A549 (cell line): ENCODE measurements around the gene SLC4A4. TPM values are rescaled to one million over a fixed set of nuclear protein-coding genes. Genes with fewer than 3 reads are reported as not detected.

Experiments used
- ATAC-seq, 2 experiments: fragments of 200-7000 bp in 1 of 2; fragments of >200 bp in 1 of 2; cut with Nextera tagmentation in 1 of 2; cut with Tn5 transposase in 1 of 2; 3 replicates each; pipeline versions ENCODE4 v1.8.0 to v1.9.1; 2018 to 2020; ENCODE audit warnings: mild to moderate bottlenecking in 1 of 2, moderate library complexity in 1 of 2
- CTCF ChIA-PET: fragments of 300-600 bp; sonication (Branson Sonifier 250); formaldehyde crosslinking; extraction: SDS; loops from one replicate; lab custom pipeline; 2021; ENCODE audit warnings: antibody characterized with exemption, inconsistent platforms; lab: Yijun Ruan, JAX
- POLR2A ChIA-PET: fragments of 350-600 bp; formaldehyde crosslinking; extraction: SDS; loops from one replicate; lab custom pipeline; 2021; ENCODE audit warnings: antibody characterized with exemption, inconsistent platforms; lab: Yijun Ruan, JAX
- DNase-seq, 2 experiments: peaks; one replicate each; pipeline versions ENCODE4 v3.0.0 to v3.0.0-alpha.2; 2011 to 2016; ENCODE audit warnings: low read depth in 1 of 2, low spot score in 1 of 2
- FAIRE-seq: peaks from 2 replicates; lab custom pipeline; 2011; peaks lifted over from hg19 to GRCh38; lab: Jason Lieb, UNC
- H3K27ac ChIP-seq, 2 experiments: fragments of >200 bp; sonication (Bioruptor Twin); formaldehyde crosslinking; 3 replicates each; pipeline ENCODE4 v1.5.1; 2016 to 2017
- H3K4me1 ChIP-seq: fragments of >200 bp; sonication (Bioruptor Twin); formaldehyde crosslinking; 3 replicates; pipeline ENCODE4 v1.6.1; 2016
- H3K4me2 ChIP-seq: fragments of >200 bp; sonication (Bioruptor Twin); formaldehyde crosslinking; 3 replicates; pipeline ENCODE4 v1.6.1; 2016
- H3K4me3 ChIP-seq: fragments of >200 bp; sonication (Bioruptor Twin); formaldehyde crosslinking; 3 replicates; pipeline ENCODE4 v1.5.1; 2016
- H3K9me3 ChIP-seq: fragments of >200 bp; sonication (Bioruptor Twin); formaldehyde crosslinking; 3 replicates; pipeline ENCODE4 v1.6.1; 2016
- CBX8 ChIP-seq: fragments of 200-600 bp; sonication (generic); IDR thresholded peaks from 2 replicates; pipeline ENCODE4 v1.6.1; 2016
- CHD2 ChIP-seq: fragments of 150-350 bp; IDR thresholded peaks from 2 replicates; pipeline ENCODE4 v1.6.1; 2014; ENCODE audit warnings: low read length; ENCODE audit not compliant: partially characterized antibody
- EHF ChIP-seq: fragments of 250-450 bp; sonication (Bioruptor Pico); IDR thresholded peaks from 2 replicates; pipeline ENCODE4 v1.5.0; 2020; ENCODE audit warnings: mild to moderate bottlenecking
- EP300 ChIP-seq, 2 experiments: fragments of >200 bp; sonication (Bioruptor Twin); formaldehyde crosslinking; IDR thresholded peaks; 2 replicates in 1 of 2; 3 replicates in 1 of 2; pipeline ENCODE4 v1.6.1; 2016 to 2017
- ESRRA ChIP-seq: fragments of 150-350 bp; IDR thresholded peaks from 2 replicates; pipeline ENCODE4 v1.6.1; 2014; ENCODE audit warnings: mild to moderate bottlenecking, low read length, borderline replicate concordance
- FOSB ChIP-seq: fragments of 250-450 bp; sonication (Bioruptor Pico); IDR thresholded peaks from 2 replicates; pipeline ENCODE4 v1.5.0; 2020; ENCODE audit warnings: mild to moderate bottlenecking, moderate library complexity
- FOSL2 ChIP-seq, 2 experiments: fragments of 450-650 bp in 1 of 2; fragments of >200 bp in 1 of 2; sonication (Bioruptor Twin) in 1 of 2; formaldehyde crosslinking; IDR thresholded peaks; 2 replicates each; pipeline versions ENCODE4 v1.5.0 to v1.6.1; 2016 to 2020; ENCODE audit warnings: mild to moderate bottlenecking in 1 of 2, moderate library complexity in 1 of 2
- HDAC2 ChIP-seq: fragments of 200-600 bp; sonication (generic); IDR thresholded peaks from 2 replicates; pipeline ENCODE4 v1.6.1; 2016
- JUN ChIP-seq, 2 experiments: fragments of >200 bp; sonication (Bioruptor Twin); formaldehyde crosslinking; IDR thresholded peaks; 2 replicates in 1 of 2; 3 replicates in 1 of 2; pipeline ENCODE4 v1.6.1; 2016 to 2017
- JUNB ChIP-seq: fragments of >200 bp; sonication (Bioruptor Twin); formaldehyde crosslinking; IDR thresholded peaks from 2 replicates; pipeline ENCODE4 v1.6.1; 2016
- KDM5A ChIP-seq: fragments of 200-600 bp; sonication (generic); IDR thresholded peaks from 2 replicates; pipeline ENCODE4 v1.6.1; 2016; ENCODE audit warnings: antibody characterized with exemption, mild to moderate bottlenecking
- MAFK ChIP-seq: fragments of 450-650 bp; IDR thresholded peaks from 2 replicates; pipeline ENCODE4 v1.6.1; 2014; ENCODE audit not compliant: partially characterized antibody
- NFE2L2 ChIP-seq: fragments of 150-350 bp; conservative IDR thresholded peaks from 2 replicates; pipeline ENCODE4 v1.6.1; 2014; ENCODE audit warnings: low read length
- NPAS2 ChIP-seq: fragments of 250-450 bp; sonication (Bioruptor Pico); IDR thresholded peaks from 2 replicates; pipeline ENCODE4 v1.8.0; 2022; ENCODE audit warnings: mild to moderate bottlenecking, moderate library complexity, borderline replicate concordance
- POLR2A ChIP-seq: IDR thresholded peaks from 2 replicates; pipeline ENCODE4 v1.6.1; 2012; ENCODE audit warnings: mild to moderate bottlenecking, low read length
- RAD21 ChIP-seq, 2 experiments: fragments of >200 bp in 1 of 2; sonication (Bioruptor Twin) in 1 of 2; formaldehyde crosslinking in 1 of 2; IDR thresholded peaks in 1 of 2; conservative IDR thresholded peaks in 1 of 2; 2 replicates in 1 of 2; 3 replicates in 1 of 2; pipeline ENCODE4 v1.6.1; 2012 to 2018; ENCODE audit warnings: inconsistent platforms in 1 of 2
- RARB ChIP-seq: fragments of 250-450 bp; sonication (Bioruptor Pico); IDR thresholded peaks from 2 replicates; pipeline ENCODE4 v1.8.0; 2021; ENCODE audit warnings: mild to moderate bottlenecking, moderate library complexity
- ZC3H11A ChIP-seq: fragments of 450-650 bp; IDR thresholded peaks from 2 replicates; pipeline ENCODE4 v1.6.1; 2014; ENCODE audit warnings: antibody characterized with exemption, mild to moderate bottlenecking
- WGBS: methylation state at CpG from one replicate; pipeline ENCODE4 v1.1.6; 2017; ENCODE audit errors: missing lambda C conversion rate; 5-methylcytosine and 5-hydroxymethylcytosine counted together
- polyA plus RNA-seq, 4 experiments: library from polyadenylated mRNA; depleted of rRNA in 3 of 4; stranded (reverse); fragments of >200 nt; fragmentation: RNase III in 1 of 4; extraction: RNeasy Plus Mini Kit Qiagen cat#74134 plus additional on column Dnase treatment in 1 of 4; gene quantifications; 2 replicates in 3 of 4; 3 replicates in 1 of 4; pipeline ENCODE4 v1.2.3, GENCODE V29; 2011 to 2017
- TF ChIP-seq, protein P1 (sequence below): IDR thresholded peaks from 2 replicates; pipeline ENCODE4 v1.6.1; 2012
- TF ChIP-seq, protein P2 (sequence below): fragments of 450-650 bp; IDR thresholded peaks from 2 replicates; pipeline ENCODE4 v1.6.1; 2014; ENCODE audit warnings: antibody characterized with exemption
- TF ChIP-seq, protein P3 (sequence below): fragments of >200 bp; sonication (Bioruptor Twin); formaldehyde crosslinking; IDR thresholded peaks from 3 replicates; pipeline ENCODE4 v1.5.1; 2016
- TF ChIP-seq, protein P4 (sequence below): IDR thresholded peaks from 2 replicates; pipeline ENCODE4 v1.6.1; 2012; ENCODE audit warnings: low read depth, borderline replicate concordance
- TF ChIP-seq, protein P5 (sequence below): fragments of 250-450 bp; sonication (Bioruptor Pico); IDR thresholded peaks from 2 replicates; pipeline ENCODE4 v1.5.0; 2021; ENCODE audit warnings: mild to moderate bottlenecking, moderate library complexity, borderline replicate concordance

Gene SLC4A4
- polyA plus RNA-seq, 2 of the 4 experiments (the other 2 are of a cell fraction): 1.8 to 2.9 TPM

DNA sequence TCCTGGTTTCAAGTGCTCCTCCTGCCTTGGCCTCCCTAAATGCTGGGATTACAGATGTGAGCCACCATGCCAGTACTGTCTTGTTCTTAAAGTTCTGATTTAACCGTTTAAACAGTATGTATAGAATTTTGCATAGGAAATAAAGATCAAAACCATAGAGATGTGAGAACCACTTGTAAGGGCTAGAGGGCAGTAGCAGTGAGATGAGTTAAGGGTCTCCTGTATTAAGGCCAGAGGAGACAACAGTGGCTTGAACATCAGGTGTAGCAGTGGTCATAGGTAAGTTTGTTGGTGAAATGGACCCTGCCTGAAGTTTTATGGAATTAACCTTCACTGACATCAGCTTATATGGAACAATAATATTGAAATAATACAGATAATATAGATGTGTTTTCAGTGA, 155.7 kb downstream of the SLC4A4 start:
- ATAC-seq (no peak), FAIRE-seq (no peak), DNase-seq (peak in 1 of 2 experiments; percentile 4)
- H3K4me2 ChIP-seq: no peak overlapping the region
- WGBS: 50% methylated on average over 1 of the region's 1 CpG
- TF ChIP-seq CBX8: no peak
- TF ChIP-seq, protein P1, sequence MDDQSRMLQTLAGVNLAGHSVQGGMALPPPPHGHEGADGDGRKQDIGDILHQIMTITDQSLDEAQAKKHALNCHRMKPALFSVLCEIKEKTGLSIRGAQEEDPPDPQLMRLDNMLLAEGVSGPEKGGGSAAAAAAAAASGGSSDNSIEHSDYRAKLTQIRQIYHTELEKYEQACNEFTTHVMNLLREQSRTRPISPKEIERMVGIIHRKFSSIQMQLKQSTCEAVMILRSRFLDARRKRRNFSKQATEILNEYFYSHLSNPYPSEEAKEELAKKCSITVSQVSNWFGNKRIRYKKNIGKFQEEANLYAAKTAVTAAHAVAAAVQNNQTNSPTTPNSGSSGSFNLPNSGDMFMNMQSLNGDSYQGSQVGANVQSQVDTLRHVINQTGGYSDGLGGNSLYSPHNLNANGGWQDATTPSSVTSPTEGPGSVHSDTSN: no peak
- TF ChIP-seq POLR2A: no peak
- TF ChIP-seq, protein P2, sequence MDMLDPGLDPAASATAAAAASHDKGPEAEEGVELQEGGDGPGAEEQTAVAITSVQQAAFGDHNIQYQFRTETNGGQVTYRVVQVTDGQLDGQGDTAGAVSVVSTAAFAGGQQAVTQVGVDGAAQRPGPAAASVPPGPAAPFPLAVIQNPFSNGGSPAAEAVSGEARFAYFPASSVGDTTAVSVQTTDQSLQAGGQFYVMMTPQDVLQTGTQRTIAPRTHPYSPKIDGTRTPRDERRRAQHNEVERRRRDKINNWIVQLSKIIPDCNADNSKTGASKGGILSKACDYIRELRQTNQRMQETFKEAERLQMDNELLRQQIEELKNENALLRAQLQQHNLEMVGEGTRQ: no peak
- no peak for TF ChIP-seq RAD21 (conservative IDR thresholded peaks at IDR 0.05 in 1 of 2, IDR thresholded peaks at IDR 0.05 in 1 of 2)
- TF ChIP-seq RARB (CRISPR knock-in tag): no peak
- TF ChIP-seq ESRRA: no peak
- TF ChIP-seq, protein P3, sequence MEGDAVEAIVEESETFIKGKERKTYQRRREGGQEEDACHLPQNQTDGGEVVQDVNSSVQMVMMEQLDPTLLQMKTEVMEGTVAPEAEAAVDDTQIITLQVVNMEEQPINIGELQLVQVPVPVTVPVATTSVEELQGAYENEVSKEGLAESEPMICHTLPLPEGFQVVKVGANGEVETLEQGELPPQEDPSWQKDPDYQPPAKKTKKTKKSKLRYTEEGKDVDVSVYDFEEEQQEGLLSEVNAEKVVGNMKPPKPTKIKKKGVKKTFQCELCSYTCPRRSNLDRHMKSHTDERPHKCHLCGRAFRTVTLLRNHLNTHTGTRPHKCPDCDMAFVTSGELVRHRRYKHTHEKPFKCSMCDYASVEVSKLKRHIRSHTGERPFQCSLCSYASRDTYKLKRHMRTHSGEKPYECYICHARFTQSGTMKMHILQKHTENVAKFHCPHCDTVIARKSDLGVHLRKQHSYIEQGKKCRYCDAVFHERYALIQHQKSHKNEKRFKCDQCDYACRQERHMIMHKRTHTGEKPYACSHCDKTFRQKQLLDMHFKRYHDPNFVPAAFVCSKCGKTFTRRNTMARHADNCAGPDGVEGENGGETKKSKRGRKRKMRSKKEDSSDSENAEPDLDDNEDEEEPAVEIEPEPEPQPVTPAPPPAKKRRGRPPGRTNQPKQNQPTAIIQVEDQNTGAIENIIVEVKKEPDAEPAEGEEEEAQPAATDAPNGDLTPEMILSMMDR: no peak
- TF ChIP-seq FOSB: no peak
- no peak for TF ChIP-seq ZC3H11A
- TF ChIP-seq HDAC2: no peak
- no peak for TF ChIP-seq CHD2
- TF ChIP-seq NFE2L2: no peak
- TF ChIP-seq JUNB: no peak
- no peak for TF ChIP-seq FOSL2 (IDR thresholded peaks at IDR 0.05)
- no peak for TF ChIP-seq FOSL2 (CRISPR knock-in tag; IDR thresholded peaks at IDR 0.05)
- TF ChIP-seq, protein P4, sequence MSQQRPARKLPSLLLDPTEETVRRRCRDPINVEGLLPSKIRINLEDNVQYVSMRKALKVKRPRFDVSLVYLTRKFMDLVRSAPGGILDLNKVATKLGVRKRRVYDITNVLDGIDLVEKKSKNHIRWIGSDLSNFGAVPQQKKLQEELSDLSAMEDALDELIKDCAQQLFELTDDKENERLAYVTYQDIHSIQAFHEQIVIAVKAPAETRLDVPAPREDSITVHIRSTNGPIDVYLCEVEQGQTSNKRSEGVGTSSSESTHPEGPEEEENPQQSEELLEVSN: no peak
- no peak for TF ChIP-seq MAFK
- CTCF ChIA-PET: interaction anchor here (1.3 kb wide), 1 partner anchor 265 kb away, joined by 3 read pairs; no protein-coding TSS in a partner anchor
- H3K9me3 ChIP-seq: no peaks in the 10 kb centered on the region
- H3K4me3 ChIP-seq: no peak overlapping the region
- POLR2A ChIA-PET: no interaction called here
- no peak overlapping the region for H3K27ac ChIP-seq
- H3K4me1 ChIP-seq: no peaks in the 10 kb centered on the region

DNA sequence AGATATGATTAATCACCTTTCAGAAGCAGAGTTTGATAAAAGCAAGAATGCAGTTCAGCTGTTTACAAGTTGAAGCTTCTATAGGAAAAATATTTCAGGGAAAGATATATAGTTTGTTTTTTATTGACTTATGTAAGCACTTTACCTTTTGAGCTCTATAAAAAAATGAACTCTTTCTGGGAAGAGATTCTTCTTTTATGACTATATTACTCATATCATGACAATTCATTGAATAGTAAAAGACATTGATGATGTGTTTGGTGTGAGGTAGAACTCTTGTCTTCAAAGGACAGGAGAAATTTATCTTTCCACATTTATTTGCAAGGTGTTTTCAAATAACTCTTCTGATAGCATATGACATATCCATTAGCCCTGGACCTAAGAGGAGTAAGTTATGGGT, 156.6 kb downstream of the SLC4A4 start:
- POLR2A ChIA-PET: no interaction called here
- no peak overlapping the region for H3K27ac ChIP-seq
- no peak for ATAC-seq
- H3K9me3 ChIP-seq: no peaks in the 10 kb centered on the region
- CTCF ChIA-PET: interaction anchor here (0.9 to 1.3 kb wide), 2 partner anchors 54 to 266 kb away, joined by 3 read pairs; no protein-coding TSS in a partner anchor
- no peak overlapping the region for H3K4me3 ChIP-seq
- H3K4me1 ChIP-seq: no peaks in the 10 kb centered on the region
- no peak for FAIRE-seq
- DNase-seq: no peak
- TF ChIP-seq JUNB: no peak
- TF ChIP-seq NPAS2: no peak
- no peak for TF ChIP-seq KDM5A
- no peak for TF ChIP-seq RARB (CRISPR knock-in tag)
- TF ChIP-seq, protein P5, sequence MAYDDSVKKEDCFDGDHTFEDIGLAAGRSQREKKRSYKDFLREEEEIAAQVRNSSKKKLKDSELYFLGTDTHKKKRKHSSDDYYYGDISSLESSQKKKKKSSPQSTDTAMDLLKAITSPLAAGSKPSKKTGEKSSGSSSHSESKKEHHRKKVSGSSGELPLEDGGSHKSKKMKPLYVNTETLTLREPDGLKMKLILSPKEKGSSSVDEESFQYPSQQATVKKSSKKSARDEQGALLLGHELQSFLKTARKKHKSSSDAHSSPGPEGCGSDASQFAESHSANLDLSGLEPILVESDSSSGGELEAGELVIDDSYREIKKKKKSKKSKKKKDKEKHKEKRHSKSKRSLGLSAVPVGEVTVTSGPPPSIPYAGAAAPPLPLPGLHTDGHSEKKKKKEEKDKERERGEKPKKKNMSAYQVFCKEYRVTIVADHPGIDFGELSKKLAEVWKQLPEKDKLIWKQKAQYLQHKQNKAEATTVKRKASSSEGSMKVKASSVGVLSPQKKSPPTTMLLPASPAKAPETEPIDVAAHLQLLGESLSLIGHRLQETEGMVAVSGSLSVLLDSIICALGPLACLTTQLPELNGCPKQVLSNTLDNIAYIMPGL (CRISPR knock-in tag): no peak
- TF ChIP-seq JUN (IDR thresholded peaks at IDR 0.05): no peak
- TF ChIP-seq EP300 (IDR thresholded peaks at IDR 0.05): no peak
- TF ChIP-seq EHF (CRISPR knock-in tag): no peak
- H3K4me2 ChIP-seq: no peak overlapping the region
